HG03175 (cell line): ENCODE measurements around the gene KANSL1.

Experiments
- ATAC-seq: cut with Tn5 transposase; IDR thresholded peaks from one replicate; pipeline ENCODE4 v1.9.1; 2021; ENCODE audit warnings: mild to moderate bottlenecking, moderate library complexity; ENCODE audit not compliant: unreplicated experiment

KANSL1 gene

DNA sequence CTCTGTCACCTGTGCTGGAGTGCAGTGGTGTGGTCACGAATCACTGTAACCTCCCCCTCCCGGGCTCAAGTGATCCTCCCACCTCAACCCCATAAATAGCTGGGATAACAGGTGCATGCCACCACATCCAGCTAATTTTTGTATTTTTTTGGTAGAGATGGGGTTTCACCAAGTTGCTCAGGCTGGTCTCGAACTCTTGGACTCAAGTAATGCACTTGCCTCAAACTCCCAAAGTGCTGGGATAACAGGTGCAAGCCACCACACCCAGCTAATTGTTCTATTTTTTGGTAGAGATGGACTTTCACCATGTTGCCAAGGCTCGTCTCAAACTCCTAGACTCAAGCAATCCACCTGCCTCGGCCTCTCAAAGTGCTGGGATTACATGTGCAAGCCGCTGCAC is 107.7 kb downstream of the KANSL1 start:
- no peak for ATAC-seq

DNA sequence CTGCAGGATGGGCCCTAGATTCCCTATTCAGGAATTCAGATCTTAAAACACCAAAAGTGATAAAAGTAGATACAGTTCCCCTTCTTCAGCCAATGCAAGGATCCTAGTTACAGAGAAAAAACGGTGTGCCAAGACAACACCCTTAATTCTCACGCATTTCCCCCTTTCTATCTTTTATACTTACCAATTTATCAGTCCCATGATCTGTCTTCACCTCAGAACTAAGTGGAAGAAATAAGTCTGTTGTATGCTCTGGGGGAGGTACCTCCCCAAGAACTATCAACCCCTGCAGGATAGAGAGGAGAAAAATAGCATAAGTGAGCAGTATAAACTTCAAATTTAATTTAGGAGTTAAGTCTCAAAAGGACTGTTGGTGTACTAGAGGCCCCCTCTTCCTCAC is 111.0 kb downstream of the KANSL1 start:
- ATAC-seq = no peak

DNA sequence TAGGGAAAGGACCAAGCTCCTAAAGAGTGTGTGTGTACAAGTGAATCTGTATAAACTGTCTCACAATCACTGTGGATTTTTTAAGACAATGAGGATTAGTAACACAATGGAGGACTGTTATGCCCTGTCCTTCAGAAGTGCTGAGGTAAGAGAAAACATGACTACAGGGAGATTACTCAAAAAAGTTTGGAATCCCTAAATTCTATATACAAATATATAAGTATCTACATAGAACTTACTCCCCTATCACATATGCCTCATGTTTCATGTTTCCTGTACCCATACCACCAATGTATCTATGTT is 112.3 kb downstream of the KANSL1 start:
- ATAC-seq = no peak

DNA sequence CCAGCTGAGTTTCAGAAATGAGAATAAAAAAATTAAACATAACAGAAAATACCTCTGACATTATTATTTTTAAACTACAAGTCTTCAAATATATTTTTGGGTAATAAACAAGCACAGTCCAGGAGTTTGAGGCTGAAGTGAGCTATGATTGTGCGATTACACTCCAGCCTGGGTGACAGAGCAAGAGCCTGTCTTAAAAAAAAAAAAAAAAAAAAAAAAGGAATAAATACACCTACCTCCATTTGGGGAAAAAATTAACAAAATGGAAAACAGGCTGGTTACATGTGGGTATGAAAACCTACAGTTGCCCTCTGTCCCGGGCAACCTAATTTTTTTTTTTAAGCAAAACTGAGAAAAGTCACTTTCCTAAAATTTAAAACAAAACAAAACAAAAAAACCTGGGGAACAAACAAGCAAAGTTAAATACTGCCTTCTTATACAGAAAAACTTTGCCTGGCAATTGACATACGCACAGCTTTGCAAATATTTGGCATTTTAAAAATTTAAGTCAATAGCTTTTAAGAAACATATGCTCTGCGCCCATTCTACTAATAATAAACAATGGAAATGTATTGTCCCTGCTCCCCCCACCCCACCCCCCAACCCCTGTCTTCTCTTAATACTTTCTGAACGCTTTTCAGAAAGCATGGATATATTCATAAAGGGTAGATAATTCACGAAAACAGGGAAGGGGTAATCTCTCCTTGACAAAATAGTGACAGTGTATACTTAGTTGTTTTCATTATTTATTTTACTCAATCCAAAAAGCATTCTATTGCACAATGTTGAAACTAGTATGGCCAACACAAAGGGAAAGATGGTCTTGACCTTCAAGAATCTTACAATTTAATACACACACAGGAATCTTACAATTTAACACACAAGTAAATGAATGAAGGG is 112.9 kb downstream of the KANSL1 start:
- no peak for ATAC-seq

DNA sequence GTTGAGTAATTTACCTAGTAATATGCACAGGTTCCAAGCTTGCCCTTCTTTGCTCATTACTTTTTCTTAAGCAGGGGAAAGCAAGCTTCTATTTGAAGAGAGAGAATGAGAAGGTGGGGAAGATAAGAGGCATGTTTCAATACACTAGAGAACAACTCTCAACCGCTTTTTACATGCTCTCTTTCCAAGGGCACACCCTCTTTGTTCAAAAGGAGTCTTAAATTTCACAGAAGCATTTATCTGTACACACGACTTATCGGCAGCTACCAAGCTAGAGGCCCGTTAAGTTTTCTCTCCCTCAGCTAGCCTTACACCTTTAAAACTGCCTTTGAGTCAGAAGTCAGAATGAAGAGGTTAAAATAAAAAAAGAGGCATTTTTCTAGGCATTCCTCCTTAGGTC is 114.6 kb downstream of the KANSL1 start:
- no peak for ATAC-seq

DNA sequence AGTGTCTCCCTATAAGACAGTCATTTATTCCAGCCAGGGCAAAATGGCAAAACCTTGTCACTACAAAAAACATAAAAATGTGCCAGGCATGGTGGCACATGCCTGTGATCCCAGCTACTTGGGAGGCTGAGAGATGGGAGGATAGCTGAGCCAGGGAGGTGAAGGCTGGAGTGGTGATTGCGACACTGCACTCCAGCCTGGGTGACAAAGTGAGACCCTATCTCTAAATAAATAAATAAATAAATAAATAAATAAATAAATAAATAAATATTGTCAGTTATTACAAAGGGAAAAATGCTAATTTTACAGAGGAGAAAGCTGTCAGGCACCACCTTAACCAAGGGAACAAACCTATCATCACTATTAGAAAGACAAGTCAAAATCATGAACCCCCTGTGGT is 118.7 kb downstream of the KANSL1 start:
- no peak for ATAC-seq

DNA sequence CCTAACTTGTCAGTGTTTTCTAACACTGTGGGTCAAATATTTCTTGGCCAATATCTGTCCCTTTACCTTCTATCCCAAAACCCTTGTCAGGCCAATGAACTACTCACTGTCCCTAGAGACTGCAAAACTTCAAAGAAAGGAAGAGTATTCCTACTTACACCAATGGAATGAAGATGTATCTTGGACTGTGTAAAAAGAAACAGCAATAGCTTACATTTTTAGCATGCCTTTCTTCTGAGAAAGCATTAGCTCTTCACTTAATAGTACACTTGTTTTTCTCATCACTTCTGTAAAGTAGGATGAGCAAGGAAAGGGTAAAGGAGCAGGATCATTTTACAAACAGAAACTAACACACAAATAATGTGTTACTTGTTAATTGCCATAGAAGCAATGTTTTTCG is 120.2 kb downstream of the KANSL1 start:
- ATAC-seq = no peak

DNA sequence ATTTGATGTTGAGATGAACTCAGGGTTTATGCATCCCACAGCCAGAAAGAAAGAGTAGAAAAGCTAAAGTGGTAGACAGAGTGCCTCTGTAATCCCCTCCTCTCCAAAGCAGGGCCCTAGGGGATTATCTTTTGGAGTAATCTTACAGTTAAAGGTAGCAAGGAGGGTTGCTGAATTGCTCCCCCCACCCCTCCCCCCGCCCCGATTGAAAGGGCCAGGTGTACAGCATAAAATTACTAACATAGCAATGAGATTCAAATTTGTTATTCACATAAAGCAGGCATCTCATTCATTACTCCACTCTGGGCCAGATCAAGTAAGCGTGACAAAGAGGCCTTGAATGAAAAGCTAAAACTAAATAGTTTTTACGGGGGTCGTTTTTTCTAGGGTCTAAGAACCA is 121.4 kb downstream of the KANSL1 start:
- no peak for ATAC-seq

DNA sequence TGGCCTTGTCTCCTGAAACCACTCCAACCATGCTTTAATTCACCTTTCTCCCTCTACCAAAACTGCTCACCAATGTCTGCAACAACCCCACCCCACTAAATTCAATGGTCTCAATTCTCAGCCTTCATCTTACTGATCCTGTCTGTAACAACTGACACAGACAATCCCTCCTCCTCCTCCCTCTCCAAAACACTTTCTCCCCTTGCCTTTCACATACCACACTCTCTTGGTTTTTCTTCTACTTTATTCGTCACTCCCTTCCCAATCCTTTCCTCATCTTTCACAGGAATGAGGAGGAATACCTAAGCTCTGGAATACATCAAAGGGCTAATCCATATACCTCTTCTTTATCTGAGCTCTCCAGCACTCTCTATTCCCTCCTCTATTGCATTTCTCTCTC is 128.8 kb downstream of the KANSL1 start:
- ATAC-seq = no peak

DNA sequence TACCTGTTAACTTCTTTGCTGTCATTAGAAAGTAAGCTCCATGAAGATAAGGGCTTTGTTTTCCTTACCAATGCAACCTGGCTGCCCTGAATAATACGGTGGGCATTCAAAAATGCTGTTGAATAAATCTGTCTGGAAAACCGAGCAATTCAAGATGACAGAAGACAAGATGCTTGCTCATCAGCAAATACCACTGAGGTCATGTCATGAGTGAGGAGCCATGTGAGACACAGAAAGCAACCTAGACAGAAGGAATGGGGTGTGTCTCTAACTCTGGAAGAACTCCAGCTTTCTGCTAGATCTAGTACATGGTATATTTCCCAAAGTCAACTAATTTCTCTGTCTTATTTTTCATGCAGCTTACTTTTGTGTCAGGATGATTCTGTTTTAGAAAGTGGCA is 130.0 kb downstream of the KANSL1 start:
- no peak for ATAC-seq

DNA sequence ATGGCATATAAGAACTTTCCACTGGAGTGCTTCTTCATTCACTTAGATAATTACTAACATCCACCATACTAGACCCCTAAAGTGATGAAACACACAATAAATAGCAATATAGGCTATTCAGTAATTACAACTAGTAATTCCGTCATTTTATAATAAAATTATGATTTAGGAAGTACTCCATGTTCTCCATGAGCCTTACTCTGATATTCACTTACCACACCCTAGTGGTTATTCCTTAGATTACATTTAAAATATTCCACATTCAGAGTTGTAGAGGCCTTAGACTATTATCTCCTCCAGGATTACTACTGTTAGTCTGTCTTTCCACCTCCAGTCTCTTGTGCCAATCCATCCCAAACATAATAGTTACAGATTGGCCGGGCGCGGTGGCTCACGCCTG is 131.8 kb downstream of the KANSL1 start:
- ATAC-seq = no peak

DNA sequence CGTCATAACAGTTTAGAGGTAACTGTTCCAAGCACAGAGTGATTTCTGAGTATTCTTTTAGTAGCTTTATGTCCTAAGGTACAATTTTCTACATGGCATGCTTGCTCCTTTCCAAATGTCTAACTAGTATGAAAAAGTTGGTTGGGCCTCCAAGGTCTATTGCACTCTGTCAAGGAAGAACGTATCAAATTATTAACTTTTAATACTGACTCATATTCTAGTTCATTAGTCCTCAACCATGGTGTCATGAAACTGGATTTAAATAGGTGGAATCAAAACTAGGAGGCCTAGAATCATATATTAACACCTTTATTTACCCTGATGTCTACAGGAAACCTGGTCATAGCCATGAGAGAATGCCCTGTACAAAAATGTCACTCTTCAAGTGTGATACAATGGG is 132.8 kb downstream of the KANSL1 start:
- ATAC-seq = no peak

DNA sequence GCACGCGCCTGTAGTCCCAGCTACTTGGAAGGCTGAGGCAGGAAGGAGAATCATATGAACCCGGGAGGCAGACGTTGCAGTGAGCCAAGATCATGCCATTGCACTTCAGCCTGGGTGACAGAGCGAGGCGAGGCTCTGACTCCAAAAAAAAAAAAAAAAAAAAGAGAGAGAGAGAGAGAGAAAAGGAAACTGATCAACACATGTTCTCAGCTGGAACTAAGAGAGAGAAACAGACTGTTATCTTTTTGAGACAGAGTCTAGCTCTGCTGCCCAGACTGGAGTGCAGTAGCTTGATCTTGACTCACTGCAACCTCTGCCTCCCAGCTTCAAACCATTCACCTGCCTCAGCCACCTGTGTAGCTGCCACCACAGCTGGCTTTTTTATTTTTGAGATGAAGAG is 133.7 kb downstream of the KANSL1 start:
- ATAC-seq = no peak

DNA sequence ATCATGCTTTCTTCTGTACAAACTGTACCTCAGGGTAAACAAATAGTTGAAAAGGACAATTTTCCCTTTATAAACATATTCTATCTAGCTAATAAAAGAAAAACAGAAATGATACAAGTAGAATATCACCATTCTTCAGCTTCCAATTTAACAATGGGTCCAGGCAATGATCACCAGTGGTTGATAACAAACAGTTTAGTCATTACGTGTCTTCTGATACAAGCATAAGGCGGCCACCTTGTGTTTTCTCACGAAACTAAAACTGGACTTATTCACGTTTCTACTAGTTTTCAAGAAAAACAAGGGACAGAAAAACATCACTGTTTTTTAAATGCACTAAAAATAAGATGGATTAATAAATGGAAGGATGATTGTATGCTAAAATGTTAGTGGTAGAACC is 135.9 kb downstream of the KANSL1 start:
- no peak for ATAC-seq

DNA sequence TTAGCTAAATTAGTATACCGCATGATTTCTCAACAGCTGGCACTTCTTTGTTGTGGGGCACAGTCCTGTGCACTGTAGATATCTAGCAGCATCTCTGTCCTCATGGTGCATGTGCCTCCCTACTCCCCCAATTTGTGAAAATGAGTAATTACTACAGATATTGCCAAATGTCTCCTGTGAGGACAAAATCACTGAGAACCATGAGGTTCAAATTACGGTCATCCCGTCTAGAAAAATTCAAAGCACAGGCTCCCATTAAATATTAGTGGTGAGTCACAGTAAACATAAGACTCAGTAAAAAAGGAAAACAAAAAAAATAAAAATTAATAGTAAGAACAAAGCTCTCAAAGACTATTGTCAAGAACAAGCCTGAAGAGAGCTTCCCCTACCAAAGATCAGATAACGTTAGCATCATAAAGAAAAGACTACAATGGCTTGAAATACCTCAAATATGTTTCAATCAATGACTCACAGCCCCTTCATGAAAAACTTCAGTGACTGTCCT is 136.4 kb downstream of the KANSL1 start:
- no peak for ATAC-seq

DNA sequence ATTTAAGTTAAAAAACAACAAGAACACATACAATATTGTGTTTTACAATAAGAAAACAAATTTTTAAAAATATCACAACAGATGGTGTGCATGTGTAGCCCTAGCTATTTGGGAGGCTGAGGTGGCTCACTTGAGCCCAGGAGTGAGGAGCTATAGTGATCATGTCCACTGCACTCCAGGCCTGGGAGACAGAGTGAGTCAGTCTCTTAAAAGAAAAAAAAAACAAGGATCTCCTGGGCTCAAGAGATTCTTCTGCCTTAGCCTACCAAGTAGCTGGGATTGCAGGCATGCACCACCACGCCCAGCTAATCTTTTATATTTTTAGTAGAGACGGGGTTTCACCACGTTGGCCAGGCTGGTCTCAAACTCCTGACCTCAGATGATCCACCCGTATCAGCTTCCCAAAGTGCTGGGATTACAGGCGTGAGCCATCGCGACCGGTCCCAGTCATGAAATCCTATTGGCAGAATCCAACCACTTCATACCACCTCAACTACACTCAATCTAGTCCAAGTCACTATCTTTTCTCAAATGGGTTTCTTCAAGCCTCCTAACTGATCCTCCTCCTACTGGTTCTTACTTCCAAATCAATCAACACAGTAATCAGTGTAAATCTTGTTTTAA is 139.2 kb downstream of the KANSL1 start:
- ATAC-seq = no peak

DNA sequence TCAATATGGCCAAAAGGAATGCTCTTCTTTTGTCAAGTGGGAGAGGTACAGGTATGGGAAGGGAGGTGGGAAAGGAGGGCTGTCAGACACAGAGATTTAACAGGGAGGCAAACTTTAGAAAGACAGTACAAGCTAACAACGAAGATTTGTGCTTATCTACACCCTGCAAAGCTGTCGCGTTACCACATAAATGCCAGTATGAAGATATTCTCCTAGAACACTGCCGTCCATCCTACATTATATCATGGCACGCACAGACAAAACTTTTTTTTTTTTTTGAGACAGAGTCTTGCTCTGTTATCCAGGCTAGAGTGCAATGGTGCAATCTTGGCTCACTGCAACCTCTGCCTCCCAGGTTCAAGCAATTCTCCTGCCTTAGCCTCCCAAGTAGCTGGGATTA is 143.6 kb downstream of the KANSL1 start:
- ATAC-seq = no peak

DNA sequence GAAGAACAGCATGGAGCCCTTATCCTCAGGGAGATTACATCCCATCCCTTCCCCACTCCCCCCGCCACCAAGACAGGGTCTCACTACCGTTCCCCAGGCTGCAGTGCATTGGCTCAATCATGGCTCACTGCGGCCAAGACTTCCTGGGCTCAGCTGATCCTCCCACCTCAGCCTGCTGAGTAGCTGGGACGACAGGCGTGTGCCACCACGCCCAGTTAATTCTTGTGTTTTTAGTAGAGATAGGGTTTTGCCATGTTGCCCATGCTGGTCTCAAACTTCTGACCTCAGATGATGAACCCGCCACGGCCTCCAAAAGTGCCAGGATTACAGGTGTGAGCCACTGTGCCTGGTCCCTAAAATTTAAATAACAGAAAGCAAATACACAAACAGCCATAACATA is 145.4 kb downstream of the KANSL1 start:
- ATAC-seq = no peak

DNA sequence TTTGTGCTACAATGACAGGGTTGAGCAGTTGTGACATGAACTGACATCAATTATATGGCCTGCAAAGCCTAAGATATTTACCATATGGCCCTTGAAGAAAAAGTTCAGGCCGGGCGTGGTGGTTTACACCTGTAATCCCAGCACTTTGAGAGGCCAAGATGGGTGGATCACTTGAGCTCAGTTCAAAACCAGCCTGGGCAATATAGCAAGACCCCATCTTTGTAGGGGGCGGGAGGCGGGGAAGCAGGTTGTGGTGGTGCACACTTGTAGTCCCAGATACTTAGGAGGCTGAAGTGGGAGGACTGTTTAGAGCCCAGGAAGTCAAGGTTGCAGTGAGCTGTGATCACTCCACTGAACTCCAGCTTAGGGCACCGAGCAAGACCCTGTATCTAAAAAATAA is 145.8 kb downstream of the KANSL1 start:
- ATAC-seq = no peak

DNA sequence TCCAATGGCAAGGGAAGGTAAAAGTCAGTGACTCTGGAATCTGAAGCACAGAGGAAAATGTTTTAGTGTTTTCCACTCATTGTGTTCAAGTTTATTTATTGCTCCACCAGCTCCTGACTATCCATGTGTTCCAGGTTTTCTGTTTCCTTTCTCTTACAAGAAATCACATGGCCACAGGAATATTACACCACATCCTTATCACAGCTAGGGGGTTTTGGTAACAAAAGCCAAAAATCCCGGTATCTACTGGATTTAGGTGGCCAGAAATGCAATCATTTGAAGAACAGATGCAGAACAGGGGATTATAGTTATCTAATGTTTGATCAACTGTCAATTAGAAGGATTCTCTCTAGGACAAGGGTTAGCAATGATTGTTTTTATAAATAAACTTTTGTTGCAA is 146.3 kb downstream of the KANSL1 start:
- no peak for ATAC-seq

DNA sequence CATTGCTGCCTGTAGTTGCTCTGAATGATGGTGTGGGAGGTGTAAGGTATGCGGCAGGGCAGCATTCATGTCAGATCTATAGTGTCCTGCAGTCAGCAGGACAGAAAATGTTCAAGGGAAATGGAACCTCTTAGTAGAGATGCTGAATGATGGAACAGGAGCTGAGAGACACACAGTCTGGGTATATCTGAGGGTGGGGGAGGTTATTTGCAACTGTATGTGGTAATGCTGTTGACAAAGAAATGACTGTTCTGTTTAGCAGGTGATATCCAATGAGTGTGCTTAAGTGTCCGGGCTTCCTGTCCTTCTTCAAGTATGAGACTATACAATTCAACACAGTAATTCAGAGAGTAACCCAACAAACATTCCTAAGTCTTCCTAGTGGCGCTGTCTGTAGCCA is 147.6 kb downstream of the KANSL1 start:
- no peak for ATAC-seq

DNA sequence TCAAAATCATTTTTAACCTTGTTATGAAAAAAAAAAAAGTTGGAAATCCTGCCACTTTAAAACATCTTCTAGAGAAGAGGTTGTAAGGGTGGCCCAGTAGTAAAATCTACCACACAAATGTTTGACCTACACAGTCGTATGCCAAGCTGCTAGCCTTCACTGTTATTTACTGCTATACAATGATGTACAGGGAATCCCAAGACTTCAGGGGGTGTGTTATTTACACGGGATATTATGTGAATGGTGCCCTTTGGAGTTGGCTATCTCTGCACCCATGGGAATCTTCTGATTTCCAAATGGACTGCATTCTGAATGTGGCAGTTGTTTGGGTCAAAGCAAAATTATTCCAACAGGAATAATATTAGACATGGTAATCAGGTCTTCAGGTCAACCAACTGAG is 148.2 kb downstream of the KANSL1 start:
- no peak for ATAC-seq
